Measurements from ENCODE around the gene FCAMR.
"Not testable (repeated sequence)": the region's sequence is repeated elsewhere in the genome, so short reads cannot be mapped to it uniquely, and the experiment has no call there.

The FCAMR gene

DNA sequence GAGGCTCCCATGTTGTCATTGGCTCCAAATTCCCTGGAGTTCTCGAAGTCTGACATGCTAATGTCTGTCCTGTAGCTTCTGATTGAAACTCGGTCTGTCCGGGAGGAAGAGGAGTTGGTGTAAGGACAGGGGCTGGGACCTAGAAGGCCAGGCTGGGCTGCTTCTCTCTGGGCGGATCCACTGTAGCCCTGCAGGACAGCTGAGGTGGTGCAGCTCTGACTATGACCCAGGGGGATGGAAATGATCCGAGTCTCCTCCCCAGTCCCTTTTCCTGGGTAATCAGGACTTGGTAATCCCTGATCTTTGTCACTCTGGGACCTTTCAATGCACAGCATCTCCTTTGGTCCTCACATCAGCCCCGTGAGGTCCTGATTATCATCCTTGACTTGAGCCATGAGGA is 38.6 kb downstream of the FCAMR start:
- DNase-seq (ENCODE audit: low read depth), result no peak

DNA sequence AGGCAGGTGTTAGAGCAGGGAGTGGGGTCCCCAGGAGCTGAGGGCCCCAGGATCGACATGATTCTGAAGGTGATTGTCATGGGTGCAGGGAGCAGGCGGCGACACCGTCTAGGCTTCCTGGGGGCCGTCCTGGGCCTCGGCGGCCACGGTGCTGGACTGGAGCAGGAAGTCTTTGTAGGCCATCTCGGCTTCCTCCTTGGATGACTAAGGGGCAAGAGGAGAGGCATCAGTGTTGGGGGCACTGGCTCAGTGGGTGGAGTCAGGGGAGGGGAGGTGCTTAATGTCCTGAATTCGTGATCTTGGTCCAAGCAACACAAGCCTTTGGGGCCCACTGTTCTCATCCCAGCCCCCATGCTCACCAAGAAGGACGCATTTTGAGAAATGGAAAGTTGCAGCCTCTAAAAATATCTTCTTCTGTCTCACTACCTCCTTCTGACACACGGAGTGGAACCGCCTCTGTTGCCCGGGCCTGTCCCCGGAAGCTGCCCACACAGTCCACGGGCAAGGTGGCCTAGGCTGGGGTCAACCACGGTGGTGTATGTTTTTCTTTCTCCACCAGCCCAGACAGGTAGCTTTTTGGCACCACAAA is 40.0 kb downstream of the FCAMR start:
- DNase-seq (ENCODE audit: low read depth), result no peak

GRCh38 chr1:206929524-206929923 is 40.7 kb downstream of the FCAMR start:
- no peak for DNase-seq (ENCODE audit: low read depth)

- DNase-seq (ENCODE audit: low read depth), result no peak
These were observed 44.0 kb downstream of the FCAMR start for GRCh38 chr1:206926286-206926685.

DNA sequence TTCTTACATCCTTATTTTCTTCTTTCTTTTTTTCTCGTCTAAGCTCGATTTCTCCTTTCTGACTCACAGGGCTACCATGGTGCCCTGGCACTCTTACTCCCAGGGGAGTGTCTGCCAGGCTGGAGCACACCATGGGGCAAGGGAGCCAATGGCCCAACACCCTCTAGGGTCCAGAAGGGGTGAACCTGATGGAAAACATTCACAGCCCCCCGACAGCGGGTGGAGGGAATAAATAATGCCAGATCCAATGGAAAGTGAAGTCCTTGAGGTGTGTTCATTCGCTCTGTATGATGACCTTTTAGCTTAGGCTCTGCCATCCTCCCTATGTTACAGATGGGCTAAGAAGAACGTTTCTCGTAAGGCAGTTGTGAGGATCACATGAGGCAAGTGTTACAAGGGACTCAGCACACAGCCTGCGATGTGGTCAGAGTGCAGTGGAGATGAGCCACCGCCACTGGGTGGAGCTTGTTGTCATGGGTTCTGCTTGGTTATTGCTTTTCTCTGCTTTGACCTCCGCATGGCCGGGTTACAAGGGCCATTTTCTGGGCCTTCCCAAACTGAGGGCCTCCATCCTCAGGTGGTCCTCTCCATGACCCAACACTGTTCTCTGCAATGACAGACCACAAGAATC is 45.0 kb downstream of the FCAMR start:
- no peak for DNase-seq (ENCODE audit: low read depth)

DNA sequence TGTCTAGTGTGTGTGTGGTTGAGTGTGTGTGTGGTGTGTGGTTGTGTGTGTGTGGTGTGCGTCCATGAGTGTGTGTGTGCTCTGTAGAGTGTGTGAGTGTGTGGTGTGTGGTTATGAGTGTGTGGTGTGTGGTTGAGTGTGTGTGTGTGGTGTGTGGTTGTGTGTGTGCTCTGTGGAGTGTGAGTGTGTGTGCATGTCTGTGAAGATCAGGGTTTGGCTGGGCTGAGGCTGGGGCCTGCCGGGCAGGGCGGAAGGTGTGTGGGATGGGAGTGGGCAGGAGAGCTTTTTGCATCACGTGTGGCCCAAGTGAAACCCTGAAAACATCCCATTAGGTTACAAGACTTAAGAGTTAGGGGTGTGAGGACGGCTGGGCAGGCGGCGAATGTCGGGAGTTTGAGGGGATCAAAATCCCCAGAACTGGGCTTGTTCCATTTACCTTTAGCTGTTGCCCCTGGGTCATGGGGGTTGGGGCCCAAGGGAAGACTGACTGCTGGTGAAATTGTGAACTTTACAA is 45.6 kb downstream of the FCAMR start:
- no peak for DNase-seq (ENCODE audit: low read depth)

DNA sequence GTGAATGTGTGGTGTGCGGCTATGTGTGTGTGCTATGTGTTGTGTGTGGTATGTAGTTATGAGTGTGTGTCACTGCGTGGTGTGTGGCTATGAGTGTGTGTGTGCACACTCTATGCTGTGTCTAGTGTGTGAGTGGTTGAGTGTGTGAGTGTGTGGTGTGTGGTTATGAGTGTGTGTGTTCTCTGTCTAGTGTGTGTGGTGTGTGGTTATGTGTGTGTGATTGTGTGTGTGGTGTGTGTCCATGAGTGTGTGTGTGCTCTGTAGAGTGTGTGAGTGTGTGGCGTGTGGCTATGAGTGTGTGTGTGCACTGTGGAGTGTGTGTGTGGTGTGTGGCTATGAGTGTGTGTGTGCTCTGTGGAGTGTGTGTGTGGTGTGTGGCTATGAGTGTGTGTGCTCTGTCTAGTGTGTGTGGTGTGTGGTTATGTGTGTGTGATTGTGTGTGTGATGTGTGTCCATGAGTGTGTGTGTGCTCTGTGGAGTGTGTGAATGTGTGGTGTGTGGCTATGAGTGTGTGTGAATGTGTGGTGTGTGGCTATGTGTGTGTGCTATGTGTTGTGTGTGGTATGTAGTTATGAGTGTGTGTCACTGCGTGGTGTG is 46.2 kb downstream of the FCAMR start:
- DNase-seq (ENCODE audit: low read depth), result not testable (repeated sequence)

GRCh38 chr1:206923009-206923960 is 47.0 kb downstream of the FCAMR start:
- DNase-seq (ENCODE audit: low read depth), result no peak

- DNase-seq (ENCODE audit: low read depth), result no peak
These were observed 47.7 kb downstream of the FCAMR start for GRCh38 chr1:206922524-206922923.

DNA sequence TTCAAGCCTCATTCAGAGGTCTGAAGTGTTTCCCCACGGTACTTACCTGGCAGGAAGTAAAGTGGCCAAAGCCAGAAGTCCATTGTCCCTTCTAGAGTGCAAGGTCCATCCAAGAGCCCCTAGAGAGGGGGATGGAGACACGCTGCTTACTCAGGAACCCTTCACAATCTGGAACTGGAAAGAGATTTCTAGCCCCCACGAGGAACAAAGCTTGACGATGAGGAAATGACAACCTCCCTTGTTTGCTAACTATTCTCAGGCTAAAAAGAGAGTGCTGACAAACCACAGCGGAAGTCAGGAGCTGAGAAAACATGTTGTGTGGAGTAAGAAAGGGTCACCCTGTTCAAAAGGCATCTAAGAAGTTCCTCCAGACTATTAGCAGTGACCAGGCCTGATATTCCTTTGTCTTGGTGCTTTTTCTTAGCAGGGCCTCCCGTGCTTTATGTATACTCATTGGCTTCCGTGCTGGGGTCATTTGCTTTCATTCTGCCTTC is 48.4 kb downstream of the FCAMR start, which contains the start of gene FCMR:
FCMR (minus strand) TSS at position 170 of the 494 bp plus-strand sequence; CDS start at position 83, 87 bp downstream.
- no peak for DNase-seq (ENCODE audit: low read depth)

GRCh38 chr1:206918076-206918475 is 52.2 kb downstream of the FCAMR start:
- DNase-seq (ENCODE audit: low read depth), result no peak

- DNase-seq (ENCODE audit: low read depth), result no peak
These were observed 54.1 kb downstream of the FCAMR start for GRCh38 chr1:206916000-206916709.

DNA sequence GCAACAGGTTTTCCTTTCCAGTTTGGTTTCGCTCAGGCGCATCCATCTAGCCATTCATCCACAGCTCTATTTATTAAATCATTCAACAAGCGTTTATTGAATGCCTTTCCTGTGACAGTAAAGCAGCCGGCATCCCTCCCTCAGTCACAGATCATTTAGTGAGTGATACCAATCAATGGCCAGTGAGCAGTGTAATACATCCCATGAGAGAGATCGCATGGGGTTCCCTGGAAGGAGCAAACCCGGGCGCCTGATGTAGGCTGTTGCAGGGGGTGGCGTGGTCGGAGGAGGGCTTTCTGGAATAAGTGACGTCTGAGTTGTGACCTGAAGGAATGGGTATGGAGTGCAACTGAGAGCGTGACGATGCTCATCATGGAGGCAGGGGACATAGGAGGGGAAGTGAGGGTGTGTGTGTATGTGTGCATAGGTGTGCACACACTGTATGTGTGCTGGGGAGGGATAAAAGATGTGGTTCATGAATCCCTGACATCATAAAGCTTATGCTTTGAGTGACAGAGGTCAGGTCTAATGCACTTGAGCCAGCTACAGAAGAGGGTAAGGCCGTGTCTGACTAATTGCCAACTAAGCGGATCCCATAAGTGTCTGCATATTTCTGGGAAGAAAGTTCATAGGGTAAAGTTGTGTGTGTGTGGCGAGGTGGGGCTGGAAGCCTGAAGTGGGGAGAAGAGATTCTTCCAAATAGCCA is 55.1 kb downstream of the FCAMR start:
- no peak for DNase-seq (ENCODE audit: low read depth)

GRCh38 chr1:206913766-206914537 is 56.3 kb downstream of the FCAMR start:
- no peak for DNase-seq (ENCODE audit: low read depth)

DNA sequence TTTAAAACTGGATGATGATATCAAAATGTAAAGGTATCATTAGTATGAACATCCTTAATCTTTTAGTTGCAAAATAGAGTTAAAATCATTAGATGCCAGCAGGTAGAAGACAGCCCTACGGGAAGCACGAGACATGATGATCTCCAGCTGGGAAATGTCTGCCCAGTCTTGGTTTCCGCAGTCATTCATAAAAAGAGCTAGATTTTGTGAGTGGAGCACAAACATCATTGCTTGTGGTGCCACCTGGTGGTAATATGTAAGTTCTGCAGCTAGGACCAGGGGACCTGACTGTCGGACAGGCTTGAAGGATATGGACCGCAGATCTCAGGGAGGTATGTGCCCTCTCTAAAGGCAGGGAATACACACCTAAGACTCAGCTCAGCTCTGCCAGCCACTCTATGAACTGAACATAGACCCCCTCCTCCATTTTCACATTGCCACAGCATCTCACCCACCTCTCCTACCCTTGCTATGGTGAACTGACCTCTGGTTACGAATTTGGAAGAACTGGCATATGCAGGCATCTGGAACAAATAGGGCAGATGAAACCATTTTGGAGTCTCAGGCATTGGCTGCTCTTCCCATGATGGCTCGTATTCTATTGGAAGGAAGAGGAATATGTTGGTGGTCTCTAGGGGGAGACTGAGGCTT is 57.7 kb downstream of the FCAMR start:
- DNase-seq (ENCODE audit: low read depth), result no peak

DNA sequence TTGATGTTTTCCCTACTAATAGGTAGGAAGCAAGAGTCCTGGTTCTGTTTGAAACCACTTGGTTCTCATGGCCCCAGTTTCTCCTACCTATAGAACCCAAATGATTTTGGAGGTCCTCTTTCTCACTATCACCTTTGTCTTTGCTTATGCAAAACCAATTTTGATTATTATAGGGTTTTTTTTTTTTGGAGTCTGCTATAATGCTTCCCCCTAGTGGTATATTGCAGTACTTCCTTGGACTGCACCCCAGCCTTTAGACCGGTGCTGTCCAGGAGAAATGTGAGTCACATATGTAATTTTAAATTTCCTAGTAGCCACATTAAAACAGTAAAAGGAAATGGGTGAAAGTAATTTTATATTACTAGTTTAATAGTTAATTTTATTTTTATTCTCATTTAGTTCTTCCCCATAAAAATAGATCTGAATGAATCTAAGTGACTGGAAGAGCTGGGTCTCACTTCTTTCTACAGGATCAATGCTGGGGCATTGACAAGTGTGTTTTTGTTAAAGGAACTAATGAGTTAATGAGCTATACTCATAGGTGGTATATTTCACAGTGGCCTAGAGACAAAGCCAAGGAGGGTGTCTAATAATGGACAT is 59.1 kb downstream of the FCAMR start:
- no peak for DNase-seq (ENCODE audit: low read depth)

GRCh38 chr1:206909883-206910318 is 60.4 kb downstream of the FCAMR start:
- DNase-seq (ENCODE audit: low read depth), result no peak

DNA sequence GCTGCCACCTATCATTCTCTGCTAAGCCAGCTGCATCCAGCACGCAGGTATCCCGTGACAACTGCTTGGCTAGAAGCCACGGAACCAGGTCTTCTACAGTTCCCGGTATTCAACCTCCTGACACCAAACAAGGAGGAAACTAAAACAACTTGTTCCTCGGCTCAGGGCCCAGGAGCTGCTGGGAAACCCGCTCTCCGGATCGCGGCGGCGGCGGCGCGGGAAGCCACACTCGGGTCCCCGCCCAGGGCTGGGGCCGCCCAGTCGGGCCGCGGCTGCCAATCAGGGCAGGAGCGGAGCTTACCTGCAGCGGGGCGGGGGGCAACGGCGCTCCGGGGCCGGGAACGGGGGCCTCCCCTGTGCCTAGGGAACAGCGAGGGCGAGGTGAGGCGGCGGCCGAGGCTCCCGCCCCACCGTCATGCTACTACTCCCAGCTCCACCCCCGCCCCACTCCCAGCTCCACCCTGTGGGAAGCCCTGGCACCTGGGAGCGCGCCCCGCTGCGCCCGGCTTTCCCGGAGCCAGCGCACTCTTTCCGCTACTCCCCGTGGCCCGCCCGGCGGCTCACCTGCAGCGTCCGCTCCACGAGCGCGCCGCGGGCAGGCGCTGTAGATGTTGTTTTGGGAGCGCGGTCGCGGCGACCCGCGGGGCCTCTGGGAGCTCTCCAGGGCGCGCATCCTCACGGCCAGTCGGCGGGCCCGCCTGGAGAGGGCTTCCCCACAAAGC is 60.9 kb downstream of the FCAMR start:
- no peak for DNase-seq (ENCODE audit: low read depth)

All from stimulated activated CD8-positive, alpha-beta memory T cell treated with anti-CD3 and anti-CD28 coated beads, Interleukin-7, amount 100 ng/mL, for 24 hours (primary cell).